Smooth muscle cell of the brain vasculature (primary cell): ENCODE measurements around the gene AVPR1A.
"Not testable (repeated sequence)": the region's sequence is repeated elsewhere in the genome, so short reads cannot be mapped to it uniquely, and the experiment has no call there.

Experiments
- DNase-seq: peaks from one replicate; pipeline ENCODE4 v3.0.0-alpha.2; 2012; ENCODE audit warnings: low read depth, low spot score

Gene AVPR1A

DNA sequence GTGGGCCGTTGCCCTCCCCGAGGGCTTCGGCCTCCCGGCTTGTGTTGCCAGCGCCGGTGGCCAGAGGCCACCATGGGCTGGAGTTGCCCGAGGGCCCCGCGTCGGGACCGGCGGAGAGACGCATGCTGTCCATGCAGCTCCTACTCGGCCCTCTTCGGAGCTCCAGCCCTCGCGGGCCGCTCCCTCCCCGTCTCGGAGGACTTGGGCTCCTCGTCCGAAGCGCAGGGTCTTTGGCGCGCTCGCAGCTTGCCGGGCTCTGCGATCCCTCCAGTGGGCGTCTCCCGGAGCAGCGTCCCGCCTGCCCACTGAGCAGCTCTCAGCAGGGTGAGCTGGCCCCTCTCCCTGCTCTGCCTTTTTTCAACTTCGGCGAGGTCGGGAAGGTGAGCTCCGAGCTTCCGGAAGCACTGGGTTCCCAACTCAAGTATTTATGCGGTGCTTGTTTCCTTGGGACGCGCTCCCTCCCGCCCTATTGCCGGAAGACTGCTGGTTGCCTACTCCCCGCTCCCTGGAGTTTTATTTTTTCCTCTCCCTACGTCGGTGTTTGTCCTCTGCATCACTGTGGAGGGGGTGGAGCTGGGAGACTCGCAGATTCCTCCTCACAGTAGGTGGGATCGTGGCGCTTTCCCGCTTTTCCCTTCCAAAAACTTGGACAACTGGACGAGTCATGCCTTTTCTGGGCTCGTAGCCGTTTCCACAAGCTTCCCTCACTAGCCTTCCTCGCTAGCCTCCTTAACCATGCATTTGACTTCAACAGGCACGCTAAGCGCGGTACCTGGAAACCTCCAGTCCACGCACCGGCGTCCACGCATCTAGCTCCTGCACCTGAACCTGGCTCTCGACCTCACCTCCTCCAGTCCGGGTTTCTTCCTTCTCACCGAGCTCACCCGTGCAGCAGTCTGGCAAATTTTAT lies at the start of gene AVPR1A:
AVPR1A (minus strand) TSS at position 489 of the 910 bp plus-strand sequence; CDS start at position 124, 365 bp downstream.
- no peak for DNase-seq

DNA sequence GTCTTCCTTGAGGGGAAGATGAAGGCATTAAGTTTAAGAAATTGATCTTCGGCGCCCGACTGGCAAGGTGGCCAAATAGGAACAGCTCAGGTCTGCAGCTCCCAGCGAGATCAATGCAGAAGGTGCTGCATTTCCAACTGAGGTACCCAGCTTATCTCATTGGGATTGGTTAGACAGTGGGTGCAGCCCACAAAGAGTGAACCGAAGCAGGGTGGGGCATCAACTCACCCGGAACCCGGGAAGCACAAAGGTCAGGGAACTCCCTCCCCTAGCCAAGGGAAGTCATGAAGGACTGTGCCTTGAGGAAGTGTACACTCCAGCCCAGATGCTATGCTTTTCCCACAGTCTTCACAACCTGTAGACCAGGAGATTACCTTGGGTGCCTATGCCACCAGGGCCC lies 45.2 kb upstream of the AVPR1A start:
- DNase-seq, result no peak

DNA sequence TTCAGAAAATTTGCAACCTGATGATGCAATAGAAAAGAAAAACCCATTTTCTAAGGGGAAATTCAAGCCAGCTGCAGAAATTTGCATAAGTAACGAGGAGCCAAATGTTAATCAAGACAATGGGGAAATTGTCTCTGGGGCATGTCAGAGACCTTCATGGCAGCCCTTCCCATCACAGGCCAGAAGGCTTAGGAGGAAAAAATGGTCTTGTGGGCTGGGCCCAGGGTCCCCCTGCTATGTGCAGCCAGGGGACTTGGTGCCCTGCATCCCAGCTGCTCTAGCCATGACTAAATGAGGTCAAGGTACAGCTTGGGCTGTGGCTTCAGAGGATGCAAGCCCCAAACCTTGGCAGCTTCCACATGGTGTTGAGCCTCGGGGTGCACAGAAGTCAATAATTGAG lies 28.2 kb upstream of the AVPR1A start:
- DNase-seq, result no peak

DNA sequence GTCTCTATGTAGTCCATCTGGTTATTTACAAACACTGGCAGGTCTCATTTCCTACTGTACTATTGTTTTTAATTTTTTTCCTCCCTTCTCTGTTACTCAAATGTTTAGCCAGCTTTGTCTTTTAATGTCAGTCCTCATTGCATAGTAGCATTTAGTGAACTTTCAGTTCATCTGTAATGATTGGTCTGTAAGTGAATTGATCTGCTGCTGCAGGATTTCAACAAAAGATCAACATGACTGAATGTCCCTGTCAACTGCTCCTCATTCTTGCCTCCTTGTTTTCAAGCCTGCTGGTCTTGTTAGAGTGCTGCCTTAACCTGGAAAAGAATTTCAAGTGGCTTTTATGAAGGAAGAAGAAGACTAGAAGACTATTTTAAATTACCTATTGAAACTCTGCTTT lies 19.3 kb upstream of the AVPR1A start:
- DNase-seq, result no peak

DNA sequence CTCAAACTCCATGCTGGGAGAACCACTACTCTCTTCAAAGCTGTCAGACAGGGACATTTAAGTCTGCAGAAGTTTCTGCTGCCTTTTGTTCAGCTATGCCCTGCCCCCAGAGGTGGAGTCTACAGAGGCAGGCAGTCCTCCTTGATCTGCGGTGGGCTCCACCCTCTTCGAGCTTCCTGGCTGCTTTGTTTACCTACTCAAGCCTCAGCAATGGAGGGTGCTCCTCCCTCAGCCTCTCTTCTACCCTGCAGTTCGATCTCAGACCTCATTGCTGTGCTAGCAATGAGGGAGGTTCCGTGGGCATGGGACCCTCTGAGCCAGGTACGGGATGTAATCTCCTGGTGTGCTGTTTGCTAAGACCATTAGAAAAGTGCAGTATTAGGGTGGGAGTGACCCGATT lies 16.7 kb upstream of the AVPR1A start:
- DNase-seq, result not testable (repeated sequence)

DNA sequence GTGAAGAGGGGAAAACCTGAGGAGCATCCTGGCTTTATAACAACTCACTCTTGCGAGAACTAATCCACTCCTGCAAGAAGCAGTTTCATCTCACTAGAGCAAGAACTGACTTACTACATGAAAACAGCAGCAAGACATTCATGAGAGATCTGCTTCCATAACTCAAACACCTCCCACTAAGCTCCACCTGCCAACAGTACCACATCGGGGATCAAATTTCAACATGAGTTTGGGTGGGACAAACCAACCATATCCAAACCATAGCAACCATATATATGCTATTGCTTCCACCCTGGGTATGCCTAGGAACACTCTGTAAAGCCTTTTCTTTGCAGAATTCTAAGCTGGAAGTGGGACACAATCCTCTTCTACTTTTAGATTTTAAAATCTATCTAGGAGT lies 13.9 kb upstream of the AVPR1A start:
- no peak for DNase-seq

DNA sequence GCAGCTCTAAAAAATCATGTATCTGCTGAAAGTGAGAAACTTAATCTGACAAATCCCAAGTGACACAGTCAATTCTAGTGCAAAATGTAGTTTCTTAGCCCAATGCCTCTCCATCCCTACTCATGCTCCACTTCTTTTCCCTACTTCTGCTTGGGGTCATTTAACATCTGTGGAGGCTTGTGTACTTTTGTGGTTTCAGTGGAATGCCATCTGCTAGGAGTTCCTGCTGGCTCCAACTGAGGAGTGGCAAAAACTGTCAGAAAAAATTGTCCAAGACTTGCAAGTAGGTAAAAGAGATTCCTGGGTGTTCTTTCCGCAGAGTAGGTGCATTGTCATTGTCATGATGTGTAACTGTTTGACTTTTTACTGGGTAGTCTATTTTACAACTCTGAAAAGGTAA lies 12.5 kb upstream of the AVPR1A start:
- no peak for DNase-seq

DNA sequence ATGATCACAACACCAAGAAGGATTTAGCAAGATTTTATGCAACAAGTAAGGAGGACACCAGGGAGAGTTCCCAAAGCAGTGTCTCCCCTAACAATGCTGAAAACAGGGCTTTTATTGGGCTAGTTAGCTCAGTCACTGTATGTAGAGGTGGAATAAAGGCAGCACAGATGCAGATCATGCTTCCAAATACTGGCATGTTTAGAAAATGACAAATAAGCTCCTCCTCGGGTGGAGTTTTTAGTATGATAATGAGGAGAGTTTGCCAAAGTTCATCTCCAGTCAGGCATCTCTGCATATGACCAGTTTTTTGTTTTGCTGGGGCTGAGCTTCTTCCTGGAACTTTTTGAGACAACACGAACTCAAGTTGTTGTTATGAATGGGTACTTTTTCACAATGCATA lies 4.4 kb upstream of the AVPR1A start:
- no peak for DNase-seq

DNA sequence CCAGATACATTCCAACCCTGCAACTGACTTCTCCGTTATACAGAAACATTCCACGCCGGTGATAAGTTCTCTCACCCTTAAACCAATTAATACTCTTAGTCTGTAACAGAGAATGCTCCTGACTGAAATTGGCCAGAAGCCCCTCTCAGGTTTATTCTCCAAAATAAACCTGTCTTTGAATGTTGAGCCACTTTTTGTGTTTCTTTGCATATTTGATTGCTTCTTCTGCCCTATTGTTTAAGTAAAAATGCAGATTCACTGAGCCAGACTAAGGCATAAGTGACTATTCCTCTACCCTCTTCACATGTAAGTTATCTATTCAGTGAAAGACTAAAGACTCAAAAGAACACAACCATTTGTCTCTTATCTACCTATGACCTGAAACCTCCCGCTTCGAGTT lies 3.6 kb upstream of the AVPR1A start:
- no peak for DNase-seq

DNA sequence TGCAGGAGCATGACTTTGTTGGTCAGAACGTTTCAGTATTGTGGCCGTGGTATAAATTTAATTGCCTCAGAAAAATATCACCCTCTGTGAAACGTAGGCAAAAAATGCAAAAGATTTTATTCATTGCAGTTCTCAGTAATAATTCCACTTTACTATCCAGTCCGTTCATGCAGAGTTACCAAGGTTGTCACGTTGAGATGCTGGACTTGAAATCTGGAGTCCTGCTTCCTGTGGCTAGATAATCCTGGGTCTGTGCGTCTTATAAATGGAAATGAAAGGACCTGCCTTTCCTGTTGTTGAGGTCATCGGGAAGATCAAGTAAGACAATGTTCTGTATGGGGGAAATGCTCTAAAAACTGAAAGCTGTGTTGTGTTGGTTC lies 1.3 kb upstream of the AVPR1A start:
- no peak for DNase-seq

DNA sequence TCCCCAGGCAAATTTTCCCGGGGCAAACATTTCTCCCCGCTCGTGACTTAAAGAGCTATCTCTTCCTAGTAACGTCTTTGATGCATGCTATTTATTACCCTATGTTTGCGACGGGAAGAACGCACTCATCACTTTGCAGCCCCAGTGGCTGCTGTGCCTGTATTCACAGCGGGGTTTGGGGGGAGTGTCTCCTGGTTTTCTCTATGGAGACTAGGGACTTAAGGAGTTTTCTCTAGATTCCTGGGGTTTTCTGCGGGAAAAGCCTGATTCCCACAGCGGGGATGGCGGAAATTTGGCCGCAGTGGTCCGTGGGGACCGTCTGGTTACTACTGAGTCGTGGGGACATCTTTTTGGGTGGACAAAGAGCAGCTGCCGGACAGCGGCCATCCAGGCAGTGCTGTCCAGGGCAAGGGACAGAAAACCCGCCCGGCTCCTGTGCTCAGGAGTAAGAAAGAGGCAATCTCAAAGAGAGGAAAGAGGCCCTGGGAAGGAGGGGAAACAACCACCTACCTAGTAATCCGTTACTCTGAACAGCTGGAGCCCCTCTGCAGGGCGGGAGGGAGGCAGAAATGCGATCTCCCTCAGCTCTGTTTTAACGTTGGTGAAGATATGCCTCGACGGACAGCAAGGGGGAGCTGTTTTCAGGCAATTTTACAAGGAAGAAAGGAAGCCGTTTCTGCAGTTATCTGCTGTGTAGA lies 771 bp upstream of the AVPR1A start:
- DNase-seq, result peak; percentile 44

DNA sequence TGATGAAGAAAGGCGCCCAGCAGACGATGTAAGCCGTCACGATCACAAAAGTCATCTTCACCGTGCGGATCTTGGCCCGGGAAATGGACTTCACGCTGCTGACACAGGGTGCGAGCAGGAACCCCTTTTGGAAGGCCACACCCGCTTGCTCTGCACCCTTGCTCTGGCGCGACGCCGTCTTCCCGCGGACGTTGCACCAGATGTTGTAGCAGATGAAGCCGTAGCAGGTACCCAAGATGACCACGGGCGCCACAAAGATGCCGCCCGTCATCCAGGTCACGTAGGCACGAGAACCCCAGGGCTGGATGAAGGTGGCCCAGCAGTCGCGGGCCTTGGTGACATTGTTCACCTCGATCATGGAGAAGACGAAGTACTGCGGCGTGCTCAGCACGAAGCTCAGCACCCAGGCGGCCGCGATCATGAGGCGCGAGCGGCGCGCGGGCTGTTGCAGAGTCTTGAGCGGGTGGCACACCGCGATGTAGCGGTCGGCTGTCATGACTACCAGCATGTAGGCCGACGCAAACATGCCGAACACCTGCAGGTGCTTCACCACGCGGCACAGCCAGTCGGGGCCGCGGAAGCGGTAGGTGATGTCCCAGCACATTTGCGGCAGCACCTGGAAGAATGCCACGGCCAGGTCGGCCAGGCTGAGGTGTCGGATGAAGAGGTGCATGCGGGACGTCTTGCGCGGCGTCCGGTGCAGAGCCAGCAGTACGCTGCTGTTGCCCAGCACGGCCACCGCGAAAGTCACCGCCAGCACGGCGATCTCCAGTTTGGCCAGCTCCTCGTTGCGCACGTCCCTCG lies 890 bp downstream of the AVPR1A start:
- DNase-seq, result no peak

DNA sequence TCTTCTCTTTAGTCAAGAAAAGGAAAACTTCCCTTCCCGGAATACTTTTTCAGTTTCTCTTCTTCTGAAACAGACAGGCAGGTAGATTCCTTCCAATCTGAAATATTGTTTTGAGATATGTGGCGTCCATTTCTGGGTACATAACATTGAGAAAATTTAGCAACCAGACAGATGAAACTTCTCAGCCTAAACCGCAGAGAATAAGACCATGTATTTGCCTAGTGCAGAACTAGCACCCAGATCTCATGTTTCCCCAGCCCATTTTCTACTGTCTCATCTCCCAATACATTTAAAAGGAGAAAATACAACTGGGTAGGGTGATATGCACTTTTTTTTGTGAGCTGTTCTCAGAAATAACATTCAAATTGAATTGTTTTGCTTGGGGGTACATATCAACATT lies 6.4 kb downstream of the AVPR1A start:
- DNase-seq, result no peak

DNA sequence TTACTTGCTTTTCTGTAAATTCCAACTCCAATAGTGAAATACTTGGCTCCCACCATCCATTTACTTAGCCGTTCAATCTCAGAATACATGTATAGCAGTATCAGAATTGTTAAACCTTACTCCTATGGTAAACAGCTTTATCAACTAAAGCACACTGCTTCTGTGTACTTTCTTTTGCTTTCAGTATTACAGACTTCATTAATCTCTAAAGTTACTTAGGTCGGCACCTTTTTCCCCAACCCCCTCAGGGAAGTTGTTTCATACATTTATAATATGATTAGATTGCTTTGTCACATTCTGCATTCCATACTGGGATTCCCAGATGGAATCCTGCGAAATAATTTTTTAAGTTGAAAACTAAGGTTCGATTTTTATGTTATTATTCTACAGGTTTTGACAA lies 12.5 kb downstream of the AVPR1A start:
- no peak for DNase-seq

DNA sequence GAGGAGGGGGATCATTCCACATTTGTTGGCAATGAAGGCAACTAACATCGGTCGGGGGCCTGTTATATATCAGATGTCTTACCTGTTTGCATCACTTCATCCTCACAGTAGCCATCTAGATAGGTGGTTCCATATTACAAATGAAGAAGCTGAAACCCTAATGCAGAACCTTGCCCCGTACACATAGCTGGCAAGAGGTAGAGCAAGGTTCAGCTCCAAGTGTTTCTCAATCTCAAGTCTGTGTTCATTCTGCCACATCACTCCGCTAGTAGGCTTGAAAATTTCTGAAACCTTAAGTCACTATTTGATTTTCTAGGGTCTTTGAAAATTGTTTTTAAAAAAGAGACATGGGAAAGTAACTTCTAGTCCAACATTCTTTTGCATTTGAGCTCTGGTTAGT lies 17.0 kb downstream of the AVPR1A start:
- DNase-seq, result no peak

DNA sequence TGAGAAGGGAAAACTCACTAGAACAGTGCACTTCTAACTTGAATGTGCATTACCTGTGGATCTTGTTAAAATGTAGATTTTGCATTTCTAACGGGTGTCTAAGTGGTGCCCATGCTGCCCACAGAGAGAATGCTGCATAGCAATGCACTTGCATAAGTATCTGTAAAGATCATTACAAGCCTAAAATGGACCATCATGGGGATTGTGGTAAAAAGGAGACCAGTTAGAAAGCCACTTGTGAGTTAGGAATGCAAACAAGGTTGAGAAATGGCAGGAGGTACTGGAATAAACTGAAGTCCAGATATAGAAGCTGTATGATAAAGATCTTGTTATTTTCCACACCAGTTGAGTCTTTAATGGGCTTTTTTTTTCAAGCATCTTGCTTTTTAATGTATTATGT lies 18.8 kb downstream of the AVPR1A start:
- no peak for DNase-seq

DNA sequence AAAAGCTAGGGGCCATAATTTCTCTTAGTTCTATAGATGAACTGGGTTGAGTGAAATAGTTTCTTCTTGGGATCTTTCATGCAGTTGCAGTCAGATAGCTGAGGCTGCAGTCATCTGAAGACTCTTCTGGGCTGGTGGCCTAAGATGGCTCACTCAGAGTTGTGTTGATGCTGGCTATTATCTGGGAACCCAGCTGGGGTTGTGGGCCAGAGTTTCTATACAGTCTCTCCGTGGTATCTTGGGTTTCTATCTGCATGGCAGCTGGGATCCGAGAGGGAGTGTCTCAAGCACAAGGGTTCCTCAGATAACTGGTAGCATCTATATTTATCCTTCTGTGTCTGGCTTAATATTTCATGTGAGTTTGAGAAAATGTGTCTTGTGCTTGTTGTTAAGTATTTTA lies 21.1 kb downstream of the AVPR1A start:
- DNase-seq, result no peak

DNA sequence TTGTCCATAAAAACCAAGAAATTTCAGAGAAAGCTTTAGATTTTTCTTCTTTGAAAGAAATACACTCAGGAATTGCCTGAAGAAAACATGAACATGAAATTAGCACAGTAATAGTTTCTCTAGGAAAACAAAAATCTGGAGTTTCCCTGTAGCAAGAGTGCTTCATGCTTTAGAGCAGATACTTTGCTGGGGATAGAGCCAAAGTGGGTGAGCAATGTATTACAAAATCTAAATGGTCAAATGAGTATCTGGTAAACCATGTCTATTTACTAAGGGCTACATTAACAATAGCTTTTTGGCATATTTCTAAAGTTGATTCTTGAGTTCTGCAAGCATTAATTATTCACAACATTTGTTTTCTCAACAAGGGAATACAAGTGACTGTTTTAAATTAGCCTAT lies 26.2 kb downstream of the AVPR1A start:
- no peak for DNase-seq

DNA sequence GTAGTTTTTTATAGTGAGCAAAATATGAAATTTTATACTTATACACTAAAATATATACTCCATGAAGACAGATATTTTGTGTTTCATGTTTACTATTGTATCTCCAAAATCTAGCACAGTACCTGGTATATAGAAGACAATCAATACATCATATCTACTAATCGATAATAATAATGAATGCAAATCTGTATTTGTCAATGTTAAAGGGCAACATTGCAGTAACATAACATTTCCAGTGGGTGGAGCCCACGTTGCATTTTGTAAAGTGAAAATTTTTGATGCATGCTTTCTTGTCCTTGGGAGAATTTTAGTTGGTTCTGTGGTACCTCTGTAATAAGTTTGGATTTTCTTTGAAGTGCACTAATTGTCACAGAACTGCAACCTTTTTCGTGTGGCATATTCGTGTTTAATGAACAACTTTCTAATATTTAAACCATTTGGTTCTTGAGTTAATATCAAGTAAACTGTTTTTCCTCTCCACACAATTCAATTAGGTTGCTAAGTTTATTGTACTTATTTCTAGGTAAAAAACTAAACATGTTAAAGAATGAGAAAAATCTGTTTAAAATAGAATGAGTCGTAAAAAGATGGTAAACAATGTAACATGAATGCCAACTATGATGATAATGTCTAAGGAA lies 47.4 kb downstream of the AVPR1A start:
- peak; percentile 7 for DNase-seq

DNA sequence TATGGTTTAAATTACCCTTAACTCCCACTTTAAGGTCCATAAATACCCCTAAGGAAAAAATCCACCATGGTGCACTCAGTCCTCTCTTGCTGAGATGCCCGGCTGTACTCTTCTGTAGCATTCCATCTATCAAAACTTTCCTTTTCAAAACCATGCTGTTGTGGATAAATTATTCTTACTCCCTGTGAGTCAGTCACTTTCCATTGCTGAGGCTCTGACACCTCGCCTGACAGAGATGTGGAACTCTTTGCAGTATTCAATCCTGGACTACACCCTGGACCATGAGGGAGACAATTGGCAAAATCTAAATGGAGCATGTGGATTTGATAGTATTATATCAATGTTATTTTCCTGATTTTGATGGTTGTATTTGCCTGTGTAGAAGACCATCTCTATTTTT lies 49.1 kb downstream of the AVPR1A start:
- DNase-seq, result no peak

DNA sequence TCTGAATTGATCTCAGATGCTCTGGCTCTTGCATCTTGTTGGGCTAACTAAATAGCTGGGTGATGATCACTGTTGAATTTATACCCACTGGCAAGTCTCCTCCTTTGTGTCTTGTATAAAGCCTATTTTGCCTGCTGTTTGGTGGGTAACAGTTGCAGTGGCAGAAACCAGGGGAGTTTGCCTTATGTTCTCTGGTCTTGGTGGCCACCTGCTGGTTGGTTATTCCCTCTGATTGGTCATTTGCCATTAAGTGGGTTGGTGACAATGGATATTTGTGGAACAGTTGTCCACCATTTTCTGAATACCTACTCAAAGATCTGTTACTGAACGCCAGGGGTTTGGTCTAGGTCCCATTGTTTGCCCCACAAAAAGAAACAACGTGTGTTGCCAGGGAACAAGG lies 52.1 kb downstream of the AVPR1A start:
- no peak for DNase-seq
